GM19463 (cell line): ENCODE results near the gene DISC1.
"Not testable (repeated sequence)": the region's sequence is repeated elsewhere in the genome, so short reads cannot be mapped to it uniquely, and the experiment has no call there.

Experiments used
- ATAC-seq: cut with Tn5 transposase; IDR thresholded peaks from one replicate; pipeline ENCODE4 v1.9.1; 2021; ENCODE audit warnings: mild to moderate bottlenecking, moderate library complexity; ENCODE audit not compliant: unreplicated experiment

The DISC1 gene

GRCh38 chr1:231605149-231606100 is 21.2 kb upstream of the DISC1 start:
- no peak for ATAC-seq

- no peak for ATAC-seq
Measured at GRCh38 chr1:231606712-231607111, 19.9 kb upstream of the DISC1 start.

- no peak for ATAC-seq
Measured at GRCh38 chr1:231610388-231610787, 16.2 kb upstream of the DISC1 start.

GRCh38 chr1:231611111-231611510 is 15.5 kb upstream of the DISC1 start:
- no peak for ATAC-seq

- ATAC-seq, result no peak
Measured at GRCh38 chr1:231611851-231612250, 14.7 kb upstream of the DISC1 start.

GRCh38 chr1:231612393-231613089 is 14.0 kb upstream of the DISC1 start:
- peak; percentile 98 for ATAC-seq

- no peak for ATAC-seq
Measured at GRCh38 chr1:231613419-231614349, 12.9 kb upstream of the DISC1 start.

GRCh38 chr1:231616667-231617066 is 9.9 kb upstream of the DISC1 start:
- no peak for ATAC-seq

GRCh38 chr1:231618609-231619256 is 7.9 kb upstream of the DISC1 start:
- no peak for ATAC-seq

GRCh38 chr1:231619257-231619634 is 7.3 kb upstream of the DISC1 start:
- ATAC-seq, result no peak

- ATAC-seq, result not testable (repeated sequence)
Measured at GRCh38 chr1:231625042-231625441, 1.5 kb upstream of the DISC1 start.

GRCh38 chr1:231625975-231626534 is 535 bp upstream of the DISC1 start:
- ATAC-seq, result no peak

- ATAC-seq, result peak; percentile 46
Measured at GRCh38 chr1:231626951-231627614, 493 bp downstream of the DISC1 start.

- ATAC-seq, result no peak
Measured at GRCh38 chr1:231628207-231628876, 1.8 kb downstream of the DISC1 start.

- no peak for ATAC-seq
Measured at GRCh38 chr1:231629132-231629531, 2.5 kb downstream of the DISC1 start.

GRCh38 chr1:231630558-231631205 is 4.1 kb downstream of the DISC1 start:
- no peak for ATAC-seq

GRCh38 chr1:231631717-231632116 is 5.1 kb downstream of the DISC1 start:
- no peak for ATAC-seq

- ATAC-seq, result no peak
Measured at GRCh38 chr1:231632119-231632518, 5.5 kb downstream of the DISC1 start.
